ENCODE data around the gene ASAP2.
A peak's percentile ranks its signal among the peaks of the same experiment; 100 is the strongest.

ASAP2 gene

DNA sequence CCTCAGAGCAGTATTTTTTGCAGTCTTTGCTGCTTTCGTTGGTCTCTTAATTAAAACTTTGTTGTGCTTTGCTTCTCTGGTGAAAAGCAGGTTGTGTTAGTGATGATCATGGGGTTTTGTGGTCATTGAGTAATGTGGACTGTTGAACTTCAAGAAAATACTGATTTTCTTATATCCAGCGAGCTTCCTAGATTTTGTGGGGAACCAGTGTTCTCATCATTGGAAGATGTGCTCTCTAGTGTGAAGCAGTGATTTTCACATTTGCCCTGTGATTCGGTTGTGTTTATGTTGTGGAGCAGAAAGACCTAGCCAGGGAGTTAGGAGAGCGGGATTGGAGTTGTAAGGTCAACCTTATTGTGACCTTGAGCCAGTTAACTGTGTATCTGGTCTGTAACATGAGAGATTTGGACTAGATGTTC lies 12.4 kb downstream of the ASAP2 start:
- TF ChIP-seq, protein P1, sequence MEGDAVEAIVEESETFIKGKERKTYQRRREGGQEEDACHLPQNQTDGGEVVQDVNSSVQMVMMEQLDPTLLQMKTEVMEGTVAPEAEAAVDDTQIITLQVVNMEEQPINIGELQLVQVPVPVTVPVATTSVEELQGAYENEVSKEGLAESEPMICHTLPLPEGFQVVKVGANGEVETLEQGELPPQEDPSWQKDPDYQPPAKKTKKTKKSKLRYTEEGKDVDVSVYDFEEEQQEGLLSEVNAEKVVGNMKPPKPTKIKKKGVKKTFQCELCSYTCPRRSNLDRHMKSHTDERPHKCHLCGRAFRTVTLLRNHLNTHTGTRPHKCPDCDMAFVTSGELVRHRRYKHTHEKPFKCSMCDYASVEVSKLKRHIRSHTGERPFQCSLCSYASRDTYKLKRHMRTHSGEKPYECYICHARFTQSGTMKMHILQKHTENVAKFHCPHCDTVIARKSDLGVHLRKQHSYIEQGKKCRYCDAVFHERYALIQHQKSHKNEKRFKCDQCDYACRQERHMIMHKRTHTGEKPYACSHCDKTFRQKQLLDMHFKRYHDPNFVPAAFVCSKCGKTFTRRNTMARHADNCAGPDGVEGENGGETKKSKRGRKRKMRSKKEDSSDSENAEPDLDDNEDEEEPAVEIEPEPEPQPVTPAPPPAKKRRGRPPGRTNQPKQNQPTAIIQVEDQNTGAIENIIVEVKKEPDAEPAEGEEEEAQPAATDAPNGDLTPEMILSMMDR (IDR thresholded peaks at IDR 0.05) = no peak
- Histone ChIP-seq H3K4me3 (no peak overlapping the region), H3K27ac (peak overlapping the region in 1 of 2 donors; percentile 56)
- no peak for DNase-seq (ENCODE audit: low spot score)

- Histone ChIP-seq H3K27ac (no peak overlapping the region), H3K4me3 (no peak overlapping the region)
- DNase-seq (ENCODE audit: low spot score) = no peak
- TF ChIP-seq, protein P1 (IDR thresholded peaks at IDR 0.05) = no peak
Measured at GRCh38 chr2:9220201-9220600, 13.6 kb downstream of the ASAP2 start.

DNA sequence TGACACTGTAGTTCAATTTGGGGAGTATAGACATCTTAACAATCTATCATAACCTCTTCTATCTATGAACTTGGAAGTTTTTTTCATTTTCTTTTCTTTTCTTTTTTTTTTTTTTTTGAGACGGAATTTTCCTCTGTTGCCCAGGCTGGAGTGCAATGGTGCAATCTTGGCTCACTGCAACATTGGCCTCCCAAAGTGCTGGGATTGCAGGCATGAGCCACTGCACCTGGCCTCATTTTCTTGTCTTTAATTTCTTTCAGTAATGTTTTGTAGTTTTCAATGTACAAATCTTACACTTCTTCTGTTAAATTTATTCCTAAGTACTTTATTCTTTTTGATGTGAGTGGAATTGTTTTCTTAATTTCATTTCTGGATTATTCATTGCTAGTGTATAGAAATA lies 14.6 kb downstream of the ASAP2 start:
- no peak overlapping the region for H3K27ac ChIP-seq
- TF ChIP-seq, protein P1 (IDR thresholded peaks at IDR 0.05) = no peak
- no peak for DNase-seq (ENCODE audit: low spot score)

GRCh38 chr2:9222239-9222892 lies 15.8 kb downstream of the ASAP2 start:
- Histone ChIP-seq H3K4me3 (no peak overlapping the region), H3K27ac (peak overlapping the region; percentile 42 to 69)
- no peak for DNase-seq (ENCODE audit: low spot score)
- TF ChIP-seq, protein P1 (IDR thresholded peaks at IDR 0.05) = no peak

More for the DNA sequence above, 14.6 kb downstream of the ASAP2 start:
- H3K4me3 ChIP-seq = no peak overlapping the region

DNA sequence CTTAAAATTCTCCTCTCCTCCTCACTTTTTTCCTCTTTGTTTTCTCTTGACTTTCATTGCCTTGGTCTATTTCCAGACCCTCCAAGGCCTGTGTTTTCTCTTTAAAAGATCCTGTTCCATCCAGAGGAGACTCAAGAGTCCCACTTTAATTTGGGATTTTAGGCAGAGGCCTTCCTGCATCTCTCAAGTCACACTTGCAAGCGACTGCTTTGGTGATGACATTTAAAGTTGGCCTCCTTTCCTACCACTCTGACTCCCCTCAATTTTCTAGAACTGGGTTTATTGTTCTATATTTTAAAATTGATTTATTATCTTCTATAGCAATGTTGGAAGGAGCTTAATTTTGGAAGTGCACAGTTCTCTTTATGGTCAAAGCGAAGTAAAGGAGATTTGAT lies 16.3 kb downstream of the ASAP2 start:
- Histone ChIP-seq H3K27ac (peak overlapping the region; percentile 42 to 69), H3K4me3 (no peak overlapping the region)
- DNase-seq (ENCODE audit: low spot score) = no peak
- TF ChIP-seq, protein P1 (IDR thresholded peaks at IDR 0.05) = no peak

DNA sequence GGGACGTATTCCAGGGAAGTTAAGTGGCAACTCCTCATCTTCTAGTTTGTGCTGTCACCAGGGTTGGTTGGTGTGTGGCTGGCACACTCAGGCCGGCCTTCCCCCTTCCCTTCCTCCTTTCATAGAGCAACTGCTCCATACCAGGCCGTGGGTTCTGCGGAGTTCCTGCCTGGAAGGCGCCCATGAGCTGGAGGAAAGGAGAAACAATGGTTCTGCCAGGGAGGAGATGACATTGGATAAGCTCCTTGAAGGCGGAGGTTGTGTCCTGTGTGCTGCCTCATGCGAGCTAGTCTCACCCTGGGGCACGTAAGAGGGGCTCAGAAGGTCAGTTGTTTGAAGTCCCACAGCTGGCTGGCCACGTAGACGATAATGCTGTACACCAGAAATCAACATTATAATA lies 19.2 kb downstream of the ASAP2 start:
- Histone ChIP-seq H3K4me3 (no peak overlapping the region), H3K27ac (peak overlapping the region in 1 of 2 donors; percentile 46)
- TF ChIP-seq, protein P1 (IDR thresholded peaks at IDR 0.05) = no peak
- no peak for DNase-seq (ENCODE audit: low spot score)

Data from coronary artery (tissue), 2 donors.